Caco-2 (cell line): Measurements from ENCODE around the gene MASP1. TPM values are rescaled to one million over a fixed set of nuclear protein-coding genes. Genes with fewer than 3 reads are reported as not detected.
A peak's percentile ranks its signal among the peaks of the same experiment; 100 is the strongest.

Source experiments
- BruUV-seq: library from RNA; stranded (reverse); fragments of 400-500 nt; replicated peaks from 2 replicates; lab custom pipeline; 2021; lab: Mats Ljungman, UMichigan
- CTCF ChIA-PET: fragments of 300-600 bp; sonication (Branson Sonifier 250); formaldehyde crosslinking; loops from one replicate; lab custom pipeline; 2022; ENCODE audit warnings: antibody characterized with exemption; lab: Charles Lee
- POLR2A ChIA-PET: fragments of 300-600 bp; sonication (Branson Sonifier 250); formaldehyde crosslinking; loops from one replicate; lab custom pipeline; 2022; ENCODE audit warnings: antibody characterized with exemption; lab: Charles Lee
- DNase-seq, 2 experiments: peaks; one replicate each; pipeline versions ENCODE4 v3.0.0 to v3.0.0-alpha.2; 2020 to 2022
- H3K27me3 ChIP-seq: replicated peaks from 2 replicates; pipeline ENCODE4 v1.6.0; 2011; ENCODE audit warnings: low read length; ENCODE audit not compliant: control insufficient read depth, insufficient read depth
- H3K36me3 ChIP-seq: 2 replicates; pipeline ENCODE4 v1.5.1; 2011; ENCODE audit warnings: low read length; ENCODE audit not compliant: control insufficient read depth, insufficient read depth
- H3K4me1 ChIP-seq: fragments of 250-450 bp; sonication (Bioruptor Pico); 2 replicates; pipeline ENCODE4 v1.5.1; 2020; ENCODE audit warnings: mild to moderate bottlenecking
- H3K4me3 ChIP-seq: 2 replicates; pipeline ENCODE4 v1.5.1; 2011; ENCODE audit warnings: low read depth, mild to moderate bottlenecking, control low read depth, low read length
- H3K9me3 ChIP-seq: fragments of 250-450 bp; sonication (Bioruptor Pico); 2 replicates; pipeline ENCODE4 v1.5.1; 2020; ENCODE audit warnings: mild to moderate bottlenecking, moderate library complexity
- H3K27ac Mint-ChIP-seq: one replicate; pipeline ENCODE4 v1.8.0; 2022; ENCODE audit warnings: mixed read lengths; ENCODE audit not compliant: unreplicated experiment
- H3K27me3 Mint-ChIP-seq: one replicate; pipeline ENCODE4 v1.8.0; 2022; ENCODE audit warnings: mixed read lengths; ENCODE audit not compliant: insufficient read depth, unreplicated experiment
- H3K36me3 Mint-ChIP-seq: one replicate; pipeline ENCODE4 v1.8.0; 2022; ENCODE audit warnings: mild to moderate bottlenecking, mixed read lengths; ENCODE audit not compliant: insufficient read depth, unreplicated experiment
- H3K4me1 Mint-ChIP-seq: one replicate; pipeline ENCODE4 v1.8.0; 2022; ENCODE audit warnings: low read depth, mixed read lengths; ENCODE audit not compliant: unreplicated experiment
- H3K4me3 Mint-ChIP-seq: one replicate; pipeline ENCODE4 v1.8.0; 2022; ENCODE audit warnings: mild to moderate bottlenecking, moderate library complexity, mixed read lengths; ENCODE audit not compliant: unreplicated experiment
- H3K9me3 Mint-ChIP-seq: one replicate; pipeline ENCODE4 v1.8.0; 2022; ENCODE audit warnings: mixed read lengths; ENCODE audit not compliant: unreplicated experiment
- intact Hi-C: fragments of 100-400 bp; cut with micrococcal nuclease; formaldehyde crosslinking; loops from one replicate; pipeline ENCODE4 v1.10.0; 2022; ENCODE audit not compliant: unreplicated experiment
- total RNA-seq: library from RNA; stranded (reverse); gene quantifications from 2 replicates; pipeline ENCODE4 v1.2.3, GENCODE V29; 2022
- TF ChIP-seq, protein P1 (sequence below), 2 experiments: fragments of 200-600 bp in 1 of 2; IDR thresholded peaks; 1 replicate in 1 of 2; 2 replicates in 1 of 2; pipeline versions ENCODE4 v1.5.1 to v1.8.0; 2011 to 2022; ENCODE audit warnings: antibody characterized with exemption in 1 of 2, control low read depth in 1 of 2, inconsistent platforms in 1 of 2, low read depth in 1 of 2, low read length in 1 of 2, mild to moderate bottlenecking in 1 of 2, moderate library complexity in 1 of 2; ENCODE audit not compliant: insufficient read depth in 1 of 2, severe bottlenecking in 1 of 2, unreplicated experiment in 1 of 2

Gene MASP1
- total RNA-seq, 1 experiment from 2014 or later, result not detected

DNA sequence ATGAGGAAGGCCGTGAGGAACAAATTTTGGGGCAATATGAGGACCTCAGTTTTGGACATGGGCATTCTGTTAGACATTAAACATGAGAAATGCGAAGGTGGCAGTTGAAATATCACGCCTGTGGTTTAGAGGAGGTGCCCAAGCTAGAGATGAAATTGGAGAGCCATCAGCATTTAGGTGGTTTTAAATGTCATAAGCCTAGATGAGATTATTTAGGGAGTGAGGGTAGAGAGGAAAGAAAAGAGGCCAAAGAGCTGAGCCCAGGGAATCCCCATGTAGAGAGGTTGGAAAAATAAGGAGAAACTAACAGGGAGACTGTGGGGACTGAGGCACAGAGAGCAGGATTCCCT is 79.4 kb downstream of the MASP1 start:
- Histone ChIP-seq H3K27me3 (no peaks in the 10 kb centered on the region), H3K4me3 (no peak overlapping the region), H3K9me3 (0 out of 2 replicates have a peak, but pooled peaks cover 6% of the 10 kb centered on the region), H3K4me1 (peaks cover 22% of the 10 kb centered on the region), H3K36me3 (no peaks in the 10 kb centered on the region)
- no peak overlapping the region for H3K27ac Mint-ChIP-seq
- ChIA-PET POLR2A (no interaction called here), CTCF (interaction anchor here (0.6 kb wide), 1 partner anchor 8 kb away, joined by 6 read pairs; no protein-coding TSS in a partner anchor)
- peaks cover 28% of the 10 kb centered on the region for H3K9me3 Mint-ChIP-seq
- DNase-seq, result no peak
- peaks cover 6% of the 10 kb centered on the region for H3K36me3 Mint-ChIP-seq
- peaks cover 22% of the 10 kb centered on the region for H3K4me1 Mint-ChIP-seq
- intact Hi-C loops, result no loop called here
- no TSS peak for BruUV-seq
- peaks cover 12% of the 10 kb centered on the region for H3K27me3 Mint-ChIP-seq
- no peak overlapping the region for H3K4me3 Mint-ChIP-seq
- TF ChIP-seq, protein P1, sequence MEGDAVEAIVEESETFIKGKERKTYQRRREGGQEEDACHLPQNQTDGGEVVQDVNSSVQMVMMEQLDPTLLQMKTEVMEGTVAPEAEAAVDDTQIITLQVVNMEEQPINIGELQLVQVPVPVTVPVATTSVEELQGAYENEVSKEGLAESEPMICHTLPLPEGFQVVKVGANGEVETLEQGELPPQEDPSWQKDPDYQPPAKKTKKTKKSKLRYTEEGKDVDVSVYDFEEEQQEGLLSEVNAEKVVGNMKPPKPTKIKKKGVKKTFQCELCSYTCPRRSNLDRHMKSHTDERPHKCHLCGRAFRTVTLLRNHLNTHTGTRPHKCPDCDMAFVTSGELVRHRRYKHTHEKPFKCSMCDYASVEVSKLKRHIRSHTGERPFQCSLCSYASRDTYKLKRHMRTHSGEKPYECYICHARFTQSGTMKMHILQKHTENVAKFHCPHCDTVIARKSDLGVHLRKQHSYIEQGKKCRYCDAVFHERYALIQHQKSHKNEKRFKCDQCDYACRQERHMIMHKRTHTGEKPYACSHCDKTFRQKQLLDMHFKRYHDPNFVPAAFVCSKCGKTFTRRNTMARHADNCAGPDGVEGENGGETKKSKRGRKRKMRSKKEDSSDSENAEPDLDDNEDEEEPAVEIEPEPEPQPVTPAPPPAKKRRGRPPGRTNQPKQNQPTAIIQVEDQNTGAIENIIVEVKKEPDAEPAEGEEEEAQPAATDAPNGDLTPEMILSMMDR (IDR thresholded peaks at IDR 0.05; ENCODE audit: insufficient read depth in 1 of 2, low read depth in 1 of 2, low read length in 1 of 2, severe bottlenecking in 1 of 2, unreplicated experiment in 1 of 2), result no peak

DNA sequence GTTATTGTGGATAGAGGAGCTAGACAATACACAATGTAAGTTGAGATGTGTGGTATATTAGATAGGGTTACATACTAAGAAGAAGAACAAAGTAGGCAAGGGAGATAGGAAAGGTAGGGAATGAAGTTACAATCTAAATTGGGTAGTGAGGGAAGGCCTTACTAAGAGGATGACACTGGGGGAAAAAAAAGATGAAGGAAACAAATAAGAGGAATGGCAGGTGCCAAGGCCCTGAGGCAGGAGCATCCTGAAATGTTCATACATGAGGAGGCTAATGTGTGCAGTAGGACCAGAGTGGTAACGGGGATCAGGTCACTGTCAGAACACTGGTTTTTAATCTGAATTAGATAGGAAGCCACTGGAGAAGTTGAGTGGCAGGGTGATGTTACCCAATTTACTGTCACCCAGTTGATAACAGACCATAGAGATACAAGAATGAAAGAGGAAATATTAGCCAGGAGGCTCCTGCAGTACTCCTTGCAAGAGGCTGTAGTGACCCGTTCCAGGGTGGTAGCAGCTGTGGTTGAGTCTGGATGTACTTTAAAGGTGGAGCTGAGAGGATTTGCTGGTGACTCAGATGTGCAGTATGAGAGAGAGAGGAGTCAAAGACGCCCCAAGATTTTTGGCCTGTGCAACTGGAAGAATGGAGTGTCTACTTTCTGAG is 79.9 kb downstream of the MASP1 start:
- no TSS peak for BruUV-seq
- H3K4me3 ChIP-seq, result no peak overlapping the region
- TF ChIP-seq, protein P1 (IDR thresholded peaks at IDR 0.05; ENCODE audit: insufficient read depth in 1 of 2, low read depth in 1 of 2, low read length in 1 of 2, severe bottlenecking in 1 of 2, unreplicated experiment in 1 of 2), result no peak
- H3K4me3 Mint-ChIP-seq, result no peak overlapping the region
- H3K27ac Mint-ChIP-seq, result no peak overlapping the region
- H3K9me3 Mint-ChIP-seq, result peaks cover 33% of the 10 kb centered on the region
- ChIA-PET POLR2A (no interaction called here), CTCF (interaction anchor here (0.6 to 2.1 kb wide), 2 partner anchors 8 to 9 kb away, joined by 6 to 10 read pairs; no protein-coding TSS in a partner anchor)
- 0 out of 2 replicates have a peak, but pooled peaks cover 6% of the 10 kb centered on the region for H3K9me3 ChIP-seq
- H3K4me1 Mint-ChIP-seq, result peaks cover 22% of the 10 kb centered on the region
- H3K36me3 Mint-ChIP-seq, result peaks cover 6% of the 10 kb centered on the region
- no peaks in the 10 kb centered on the region for H3K27me3 ChIP-seq
- intact Hi-C loops, result no loop called here
- H3K4me1 ChIP-seq, result peaks cover 22% of the 10 kb centered on the region
- peaks cover 12% of the 10 kb centered on the region for H3K27me3 Mint-ChIP-seq
- DNase-seq, result no peak
- H3K36me3 ChIP-seq, result no peaks in the 10 kb centered on the region

DNA sequence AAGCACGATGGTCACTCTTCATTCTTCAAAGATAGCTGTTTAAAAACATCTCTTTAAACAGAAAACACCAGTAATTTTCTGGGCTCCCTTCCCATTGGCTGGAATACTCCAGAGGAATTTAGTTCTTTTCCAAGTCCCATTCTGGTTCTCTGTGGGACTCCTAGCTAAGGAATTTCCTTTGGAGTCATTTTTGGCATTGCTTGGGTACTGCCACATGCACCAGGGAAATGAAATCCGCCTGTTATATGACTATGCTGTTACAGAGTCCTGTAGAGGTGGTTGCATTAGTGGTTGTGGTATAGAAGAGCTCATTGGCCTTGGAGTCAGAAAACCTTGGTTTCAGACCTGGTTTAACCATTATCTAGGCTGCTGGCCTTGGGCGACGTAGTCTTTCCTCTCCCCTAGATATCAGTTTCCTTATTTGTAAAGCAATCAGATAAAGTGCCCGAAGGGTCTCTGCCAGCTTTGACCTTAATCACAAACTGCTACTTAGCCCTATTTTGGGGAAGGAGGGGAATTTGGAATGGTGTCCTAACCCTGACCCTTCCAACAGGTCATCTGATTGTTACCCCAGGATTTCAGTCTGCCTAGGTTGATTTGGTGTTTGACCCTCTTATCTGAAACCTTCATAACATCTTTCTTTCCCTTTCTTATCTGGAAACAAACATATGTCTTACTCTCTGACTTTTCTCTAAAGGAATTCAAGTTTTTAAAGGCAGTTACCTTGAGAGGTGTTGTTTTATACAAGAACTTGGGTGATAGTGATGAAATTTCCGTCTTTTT is 80.8 kb downstream of the MASP1 start:
- CTCF ChIA-PET, result interaction anchor here (2.1 kb wide), 1 partner anchor 10 kb away, joined by 10 read pairs; no protein-coding TSS in a partner anchor
- peaks cover 22% of the 10 kb centered on the region for H3K4me1 Mint-ChIP-seq
- Histone ChIP-seq H3K36me3 (no peaks in the 10 kb centered on the region), H3K27me3 (no peaks in the 10 kb centered on the region), H3K4me1 (peaks cover 22% of the 10 kb centered on the region), H3K4me3 (no peak overlapping the region), H3K9me3 (peaks cover 8% of the 10 kb centered on the region; the same call in 1 of the 2 replicates)
- intact Hi-C loops, result no loop called here
- no TSS peak for BruUV-seq
- peaks cover 6% of the 10 kb centered on the region for H3K36me3 Mint-ChIP-seq
- DNase-seq, result peak; percentile 27 to 57
- POLR2A ChIA-PET, result interaction anchor here (0.5 kb wide), 1 partner anchor 287 kb away, joined by 3 read pairs; no protein-coding TSS in a partner anchor
- no peak overlapping the region for H3K27ac Mint-ChIP-seq
- no peak overlapping the region for H3K4me3 Mint-ChIP-seq
- TF ChIP-seq, protein P1 (IDR thresholded peaks at IDR 0.05; ENCODE audit: insufficient read depth in 1 of 2, low read depth in 1 of 2, low read length in 1 of 2, severe bottlenecking in 1 of 2, unreplicated experiment in 1 of 2), result no peak
- peaks cover 42% of the 10 kb centered on the region for H3K9me3 Mint-ChIP-seq
- peaks cover 12% of the 10 kb centered on the region for H3K27me3 Mint-ChIP-seq
